ENCODE data around the gene ZBTB20. TPM values are rescaled to one million over a fixed set of nuclear protein-coding genes. Genes with fewer than 3 reads are reported as not detected.

ZBTB20 gene
- total RNA-seq, 1 donor from 2014 or later = 15.5 TPM

DNA sequence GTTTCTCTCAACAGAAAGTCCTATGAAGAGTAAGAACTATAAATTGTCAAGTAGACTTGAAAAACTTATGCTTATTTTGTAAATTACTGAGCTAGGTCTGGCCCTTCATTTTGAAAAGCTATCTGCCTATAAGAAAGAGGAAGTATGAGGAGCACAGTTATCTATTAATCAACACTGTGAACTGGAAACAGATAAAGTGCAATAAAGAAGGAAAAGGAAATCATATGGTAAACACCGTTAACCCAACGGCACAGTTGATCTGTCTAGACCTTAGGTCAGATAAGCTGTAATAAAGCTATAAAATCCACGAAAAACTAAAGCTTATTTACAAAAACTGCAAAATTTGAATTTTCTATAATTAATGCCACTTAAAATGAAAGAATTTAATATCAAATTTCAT, 242.5 kb downstream of the ZBTB20 start:
- Mint-ChIP-seq H3K27me3 (ENCODE audit: low read depth) (no peaks in the 10 kb centered on the region), H3K4me1 (ENCODE audit: low read depth) (peaks cover 6% of the 10 kb centered on the region), H3K9me3 (ENCODE audit: low read depth) (peaks cover 9% of the 10 kb centered on the region), H3K4me3 (ENCODE audit: unreplicated experiment) (no peak overlapping the region), H3K27ac (ENCODE audit: unreplicated experiment) (no peak overlapping the region), H3K36me3 (ENCODE audit: low read depth) (peaks cover 6% of the 10 kb centered on the region)
- TF ChIP-seq, protein P1, sequence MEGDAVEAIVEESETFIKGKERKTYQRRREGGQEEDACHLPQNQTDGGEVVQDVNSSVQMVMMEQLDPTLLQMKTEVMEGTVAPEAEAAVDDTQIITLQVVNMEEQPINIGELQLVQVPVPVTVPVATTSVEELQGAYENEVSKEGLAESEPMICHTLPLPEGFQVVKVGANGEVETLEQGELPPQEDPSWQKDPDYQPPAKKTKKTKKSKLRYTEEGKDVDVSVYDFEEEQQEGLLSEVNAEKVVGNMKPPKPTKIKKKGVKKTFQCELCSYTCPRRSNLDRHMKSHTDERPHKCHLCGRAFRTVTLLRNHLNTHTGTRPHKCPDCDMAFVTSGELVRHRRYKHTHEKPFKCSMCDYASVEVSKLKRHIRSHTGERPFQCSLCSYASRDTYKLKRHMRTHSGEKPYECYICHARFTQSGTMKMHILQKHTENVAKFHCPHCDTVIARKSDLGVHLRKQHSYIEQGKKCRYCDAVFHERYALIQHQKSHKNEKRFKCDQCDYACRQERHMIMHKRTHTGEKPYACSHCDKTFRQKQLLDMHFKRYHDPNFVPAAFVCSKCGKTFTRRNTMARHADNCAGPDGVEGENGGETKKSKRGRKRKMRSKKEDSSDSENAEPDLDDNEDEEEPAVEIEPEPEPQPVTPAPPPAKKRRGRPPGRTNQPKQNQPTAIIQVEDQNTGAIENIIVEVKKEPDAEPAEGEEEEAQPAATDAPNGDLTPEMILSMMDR (IDR thresholded peaks at IDR 0.05) = no peak
- DNase-seq (ENCODE audit: low spot score) = no peak

DNA sequence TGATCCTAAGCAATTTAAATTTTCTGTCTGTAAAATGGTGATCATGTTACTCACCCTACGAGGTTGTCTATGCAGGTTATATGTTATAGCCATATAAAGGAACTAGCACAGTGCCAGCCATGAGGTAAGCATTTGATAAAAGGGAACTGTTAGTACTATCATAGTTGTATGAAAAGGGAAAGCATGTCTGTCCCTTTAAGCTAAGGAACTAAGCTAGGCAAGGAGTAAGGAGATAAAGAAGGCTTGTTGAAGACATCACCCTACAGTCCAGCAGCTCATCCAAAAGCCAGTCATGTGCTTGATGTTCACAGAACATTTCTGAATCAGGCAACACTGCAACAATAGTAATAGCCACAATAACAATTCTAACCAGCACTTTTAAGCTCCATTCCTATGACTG, 243.9 kb downstream of the ZBTB20 start:
- H3K9me3 Mint-ChIP-seq (ENCODE audit: low read depth) = peaks cover 3% of the 10 kb centered on the region
- peaks cover 1% of the 10 kb centered on the region for H3K36me3 Mint-ChIP-seq (ENCODE audit: low read depth)
- H3K4me3 Mint-ChIP-seq (ENCODE audit: unreplicated experiment) = no peak overlapping the region
- TF ChIP-seq, protein P1 (IDR thresholded peaks at IDR 0.05) = no peak
- no peak overlapping the region for H3K27ac Mint-ChIP-seq (ENCODE audit: unreplicated experiment)
- no peaks in the 10 kb centered on the region for H3K27me3 Mint-ChIP-seq (ENCODE audit: low read depth)
- peaks cover 6% of the 10 kb centered on the region for H3K4me1 Mint-ChIP-seq (ENCODE audit: low read depth)
- DNase-seq (ENCODE audit: low spot score) = no peak

DNA sequence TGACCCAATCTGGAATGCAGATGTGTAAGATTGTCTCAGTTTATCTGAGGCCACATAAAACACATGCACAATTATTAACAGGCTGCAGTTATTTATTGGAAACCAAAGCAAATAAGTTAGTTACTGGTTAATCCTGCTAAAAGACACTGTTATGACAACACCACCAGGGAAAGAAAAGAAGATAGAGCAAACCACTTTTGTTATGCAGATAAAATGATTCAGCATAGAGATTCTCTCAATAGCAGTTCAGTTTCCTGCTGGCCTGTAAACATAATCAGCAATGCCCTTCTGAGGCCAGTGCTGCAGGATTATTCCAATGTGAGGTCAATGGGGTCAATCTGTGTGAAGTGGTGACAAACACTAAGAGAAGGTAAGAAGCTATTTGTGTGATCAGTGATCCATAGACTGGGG, 244.4 kb downstream of the ZBTB20 start:
- Mint-ChIP-seq H3K27me3 (ENCODE audit: low read depth) (no peaks in the 10 kb centered on the region), H3K36me3 (ENCODE audit: low read depth) (no peaks in the 10 kb centered on the region), H3K9me3 (ENCODE audit: low read depth) (peaks cover under 1% of the 10 kb centered on the region), H3K27ac (ENCODE audit: unreplicated experiment) (no peak overlapping the region), H3K4me3 (ENCODE audit: unreplicated experiment) (no peak overlapping the region), H3K4me1 (ENCODE audit: low read depth) (peaks cover 6% of the 10 kb centered on the region)
- TF ChIP-seq, protein P1 (IDR thresholded peaks at IDR 0.05) = no peak
- no peak for DNase-seq (ENCODE audit: low spot score)

- no peaks in the 10 kb centered on the region for H3K36me3 Mint-ChIP-seq (ENCODE audit: low read depth)
- no peaks in the 10 kb centered on the region for H3K9me3 Mint-ChIP-seq (ENCODE audit: low read depth)
- peaks cover 6% of the 10 kb centered on the region for H3K4me1 Mint-ChIP-seq (ENCODE audit: low read depth)
- TF ChIP-seq, protein P1 (IDR thresholded peaks at IDR 0.05) = no peak
- DNase-seq (ENCODE audit: low spot score) = no peak
- H3K27me3 Mint-ChIP-seq (ENCODE audit: low read depth) = no peaks in the 10 kb centered on the region
- peak overlapping the region; percentile 4 for H3K4me3 Mint-ChIP-seq (ENCODE audit: unreplicated experiment)
- H3K27ac Mint-ChIP-seq (ENCODE audit: unreplicated experiment) = peak overlapping the region; percentile 79
These were observed 246.2 kb downstream of the ZBTB20 start for GRCh38 chr3:114900908-114901307.

DNA sequence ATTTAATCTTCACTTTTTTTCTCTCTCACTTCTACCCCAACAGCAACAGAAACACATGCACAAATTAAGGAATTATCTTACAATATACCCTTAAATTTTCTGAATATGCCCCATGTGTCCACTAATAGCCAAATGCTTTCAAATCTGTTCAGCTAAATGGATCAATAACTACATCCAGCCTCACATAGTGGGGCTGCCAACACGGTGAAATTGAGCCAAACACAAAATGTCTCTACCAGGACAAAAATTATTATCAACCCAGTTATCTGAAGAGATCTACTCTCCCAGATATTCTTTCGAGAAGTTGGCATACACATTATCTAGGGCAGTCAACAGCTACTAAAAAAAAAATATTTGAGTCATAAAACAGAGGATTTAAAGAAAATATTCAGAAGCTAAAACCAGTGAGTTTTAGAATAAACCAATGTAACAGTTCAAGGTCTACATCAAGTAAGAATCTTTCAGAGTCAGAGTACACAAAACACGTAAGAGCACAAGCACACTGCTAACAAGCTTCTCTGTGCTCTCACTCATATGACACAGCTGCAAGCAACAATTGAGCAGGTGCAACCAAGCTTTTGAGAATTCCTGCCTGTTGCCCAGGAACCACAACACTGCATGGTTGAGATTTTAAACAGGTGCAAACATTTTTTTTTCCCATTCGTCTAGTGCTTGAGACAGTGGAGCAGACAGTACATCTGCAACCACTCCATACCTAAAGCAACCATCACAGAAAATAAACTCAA, 247.7 kb downstream of the ZBTB20 start:
- DNase-seq (ENCODE audit: low spot score) = no peak
- Mint-ChIP-seq H3K36me3 (ENCODE audit: low read depth) (no peaks in the 10 kb centered on the region), H3K27ac (ENCODE audit: unreplicated experiment) (no peak overlapping the region), H3K4me3 (ENCODE audit: unreplicated experiment) (no peak overlapping the region), H3K27me3 (ENCODE audit: low read depth) (no peaks in the 10 kb centered on the region), H3K9me3 (ENCODE audit: low read depth) (no peaks in the 10 kb centered on the region), H3K4me1 (ENCODE audit: low read depth) (peaks cover 6% of the 10 kb centered on the region)
- TF ChIP-seq, protein P1 (IDR thresholded peaks at IDR 0.05) = no peak
